HepG2 (cell line): Measurements from ENCODE around the gene SLC17A5. TPM values are rescaled to one million over a fixed set of nuclear protein-coding genes. Genes with fewer than 3 reads are reported as not detected.

Source experiments
- CCAR2 ChIP-seq: fragments of 200-400 bp; formaldehyde crosslinking; optimal IDR thresholded peaks from 2 replicates; pipeline ENCODE3; 2018; ENCODE audit warnings: low read depth, mild to moderate bottlenecking, low read length, moderate library complexity
- DNMT1 ChIP-seq: sonication (generic); formaldehyde crosslinking; IDR thresholded peaks from 2 replicates; pipeline ENCODE4 v1.5.1; 2020; ENCODE audit warnings: mild to moderate bottlenecking, missing genetic modification reagents
- KAT8 ChIP-seq: IDR thresholded peaks from 2 replicates; pipeline ENCODE4 v1.6.1; 2016; ENCODE audit warnings: missing genetic modification reagents, missing compliant biosample characterization
- POLR2G ChIP-seq: fragments of 200-400 bp; formaldehyde crosslinking; IDR thresholded peaks from 2 replicates; pipeline ENCODE4 v1.6.1; 2018; ENCODE audit warnings: mild to moderate bottlenecking, low read depth, low read length, moderate library complexity
- ZBTB34 ChIP-seq: sonication (generic); formaldehyde crosslinking; IDR thresholded peaks from 2 replicates; pipeline ENCODE4 v1.8.0; 2022; ENCODE audit warnings: mild to moderate bottlenecking, missing genetic modification reagents
- ZMYM2 ChIP-seq: sonication (generic); formaldehyde crosslinking; IDR thresholded peaks from 2 replicates; pipeline ENCODE4 v1.8.0; 2022; ENCODE audit warnings: mild to moderate bottlenecking, missing genetic modification reagents
- ZNF383 ChIP-seq: sonication (generic); formaldehyde crosslinking; IDR thresholded peaks from 2 replicates; pipeline ENCODE4 v1.4.0; 2020; ENCODE audit warnings: missing genetic modification reagents, mild to moderate bottlenecking, borderline replicate concordance
- ZNF567 ChIP-seq: sonication (generic); formaldehyde crosslinking; IDR thresholded peaks from 2 replicates; pipeline ENCODE4 v1.8.1; 2023; ENCODE audit warnings: mild to moderate bottlenecking, missing genetic modification reagents, borderline replicate concordance
- ZNF572 ChIP-seq: sonication (generic); formaldehyde crosslinking; IDR thresholded peaks from 2 replicates; pipeline ENCODE4 v1.5.1; 2020; ENCODE audit warnings: mild to moderate bottlenecking, missing genetic modification reagents
- ZNF605 ChIP-seq: sonication (generic); formaldehyde crosslinking; IDR thresholded peaks from 2 replicates; pipeline ENCODE4 v1.8.0; 2022; ENCODE audit warnings: mild to moderate bottlenecking, missing genetic modification reagents
- ZNF720 ChIP-seq: sonication (generic); formaldehyde crosslinking; IDR thresholded peaks from 2 replicates; pipeline ENCODE4 v1.4.0; 2020; ENCODE audit warnings: missing genetic modification reagents
- ZNF749 ChIP-seq: sonication (generic); formaldehyde crosslinking; IDR thresholded peaks from 2 replicates; pipeline ENCODE4 v1.8.0; 2022; ENCODE audit warnings: mild to moderate bottlenecking, missing genetic modification reagents, moderate library complexity, borderline replicate concordance
- polyA plus RNA-seq, 8 experiments: library from polyadenylated mRNA; depleted of rRNA in 3 of 8; stranded (reverse) in 7 of 8; unstranded in 1 of 8; fragments of >200 nt; fragmentation: Illumina TruSeq in 4 of 8; extraction: Trizol in 4 of 8; gene quantifications; 2 replicates each; pipeline versions ENCODE4 v1.2.1 to v1.2.3, GENCODE V29; 2011 to 2016; ENCODE audit warnings: low read depth in 4 of 8, missing spikeins in 1 of 8, mixed read lengths in 1 of 8; ENCODE audit not compliant: insufficient read depth in 1 of 8
- total RNA-seq, 5 experiments: library from RNA; depleted of rRNA; stranded (reverse); fragments of >200 nt; fragmentation: Illumina TruSeq; extraction: Trizol; gene quantifications; 2 replicates each; pipeline ENCODE4 v1.2.3, GENCODE V29; 2016; ENCODE audit warnings: low read depth in 1 of 5
- TF ChIP-seq, protein P1 (sequence below), 2 experiments: sonication (generic) in 1 of 2; formaldehyde crosslinking in 1 of 2; IDR thresholded peaks; 2 replicates each; pipeline versions ENCODE4 v1.4.0 to v1.6.1; 2018 to 2020; ENCODE audit warnings: missing genetic modification reagents in 2 of 2, borderline replicate concordance in 1 of 2, low read depth in 1 of 2, mild to moderate bottlenecking in 1 of 2, missing biosample characterization in 1 of 2
- TF ChIP-seq, protein P2 (sequence below): sonication (generic); formaldehyde crosslinking; conservative IDR thresholded peaks from 2 replicates; pipeline ENCODE4 v1.4.0; 2020; ENCODE audit warnings: missing genetic modification reagents
- TF ChIP-seq, protein P3 (sequence below): sonication (generic); formaldehyde crosslinking; IDR thresholded peaks from 2 replicates; pipeline ENCODE4 v1.9.0; 2021; ENCODE audit warnings: missing genetic modification reagents, mild to moderate bottlenecking, borderline replicate concordance
- TF ChIP-seq, protein P4 (sequence below): sonication (generic); formaldehyde crosslinking; IDR thresholded peaks from 2 replicates; pipeline ENCODE4 v1.4.0; 2020; ENCODE audit warnings: missing genetic modification reagents, low read depth, mild to moderate bottlenecking, borderline replicate concordance
- TF ChIP-seq, protein P5 (sequence below): sonication (generic); formaldehyde crosslinking; IDR thresholded peaks from 2 replicates; pipeline ENCODE4 v1.5.0; 2020; ENCODE audit warnings: mild to moderate bottlenecking, missing genetic modification reagents

SLC17A5 gene
- total and polyA plus RNA-seq, 2 of the 13 experiments (the other 11 are each of a cell fraction or from before 2014, with no cell fraction given), result 18.3 to 20.5 TPM

- TF ChIP-seq, protein P1, sequence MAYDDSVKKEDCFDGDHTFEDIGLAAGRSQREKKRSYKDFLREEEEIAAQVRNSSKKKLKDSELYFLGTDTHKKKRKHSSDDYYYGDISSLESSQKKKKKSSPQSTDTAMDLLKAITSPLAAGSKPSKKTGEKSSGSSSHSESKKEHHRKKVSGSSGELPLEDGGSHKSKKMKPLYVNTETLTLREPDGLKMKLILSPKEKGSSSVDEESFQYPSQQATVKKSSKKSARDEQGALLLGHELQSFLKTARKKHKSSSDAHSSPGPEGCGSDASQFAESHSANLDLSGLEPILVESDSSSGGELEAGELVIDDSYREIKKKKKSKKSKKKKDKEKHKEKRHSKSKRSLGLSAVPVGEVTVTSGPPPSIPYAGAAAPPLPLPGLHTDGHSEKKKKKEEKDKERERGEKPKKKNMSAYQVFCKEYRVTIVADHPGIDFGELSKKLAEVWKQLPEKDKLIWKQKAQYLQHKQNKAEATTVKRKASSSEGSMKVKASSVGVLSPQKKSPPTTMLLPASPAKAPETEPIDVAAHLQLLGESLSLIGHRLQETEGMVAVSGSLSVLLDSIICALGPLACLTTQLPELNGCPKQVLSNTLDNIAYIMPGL (CRISPR knock-in tag; IDR thresholded peaks at IDR 0.05; ENCODE audit: borderline replicate concordance in 1 of 2, low read depth in 1 of 2), result peak; percentile 61 to 64
- TF ChIP-seq ZBTB34 (CRISPR knock-in tag), result no peak
- TF ChIP-seq ZNF720 (CRISPR knock-in tag), result no peak
- TF ChIP-seq CCAR2, result no peak
- TF ChIP-seq, protein P2, sequence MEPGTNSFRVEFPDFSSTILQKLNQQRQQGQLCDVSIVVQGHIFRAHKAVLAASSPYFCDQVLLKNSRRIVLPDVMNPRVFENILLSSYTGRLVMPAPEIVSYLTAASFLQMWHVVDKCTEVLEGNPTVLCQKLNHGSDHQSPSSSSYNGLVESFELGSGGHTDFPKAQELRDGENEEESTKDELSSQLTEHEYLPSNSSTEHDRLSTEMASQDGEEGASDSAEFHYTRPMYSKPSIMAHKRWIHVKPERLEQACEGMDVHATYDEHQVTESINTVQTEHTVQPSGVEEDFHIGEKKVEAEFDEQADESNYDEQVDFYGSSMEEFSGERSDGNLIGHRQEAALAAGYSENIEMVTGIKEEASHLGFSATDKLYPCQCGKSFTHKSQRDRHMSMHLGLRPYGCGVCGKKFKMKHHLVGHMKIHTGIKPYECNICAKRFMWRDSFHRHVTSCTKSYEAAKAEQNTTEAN (CRISPR knock-in tag), result peak; percentile 37; the same call in 1 of the 2 replicates
- peak; percentile 75 for TF ChIP-seq ZMYM2 (CRISPR knock-in tag)
- TF ChIP-seq, protein P3, sequence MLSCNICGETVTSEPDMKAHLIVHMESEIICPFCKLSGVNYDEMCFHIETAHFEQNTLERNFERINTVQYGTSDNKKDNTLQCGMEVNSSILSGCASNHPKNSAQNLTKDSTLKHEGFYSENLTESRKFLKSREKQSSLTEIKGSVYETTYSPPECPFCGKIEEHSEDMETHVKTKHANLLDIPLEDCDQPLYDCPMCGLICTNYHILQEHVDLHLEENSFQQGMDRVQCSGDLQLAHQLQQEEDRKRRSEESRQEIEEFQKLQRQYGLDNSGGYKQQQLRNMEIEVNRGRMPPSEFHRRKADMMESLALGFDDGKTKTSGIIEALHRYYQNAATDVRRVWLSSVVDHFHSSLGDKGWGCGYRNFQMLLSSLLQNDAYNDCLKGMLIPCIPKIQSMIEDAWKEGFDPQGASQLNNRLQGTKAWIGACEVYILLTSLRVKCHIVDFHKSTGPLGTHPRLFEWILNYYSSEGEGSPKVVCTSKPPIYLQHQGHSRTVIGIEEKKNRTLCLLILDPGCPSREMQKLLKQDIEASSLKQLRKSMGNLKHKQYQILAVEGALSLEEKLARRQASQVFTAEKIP (CRISPR knock-in tag), result no peak
- TF ChIP-seq, protein P4, sequence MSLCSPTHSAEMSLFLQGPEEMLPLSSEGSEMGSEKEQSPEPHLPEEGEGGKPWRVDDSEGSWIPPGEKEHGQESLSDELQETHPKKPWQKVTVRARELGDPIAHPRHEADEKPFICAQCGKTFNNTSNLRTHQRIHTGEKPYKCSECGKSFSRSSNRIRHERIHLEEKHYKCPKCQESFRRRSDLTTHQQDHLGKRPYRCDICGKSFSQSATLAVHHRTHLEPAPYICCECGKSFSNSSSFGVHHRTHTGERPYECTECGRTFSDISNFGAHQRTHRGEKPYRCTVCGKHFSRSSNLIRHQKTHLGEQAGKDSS (CRISPR knock-in tag), result 0 out of 2 replicates have a peak, but pooled peaks have one; percentile 22
- TF ChIP-seq ZNF605, result peak; percentile 61; the same call in 1 of the 2 replicates
- TF ChIP-seq ZNF383 (CRISPR knock-in tag), result no peak
- TF ChIP-seq POLR2G, result peak; percentile 91
- TF ChIP-seq ZNF567 (CRISPR knock-in tag), result peak; percentile 65; the same call in 1 of the 2 replicates
- TF ChIP-seq, protein P5, sequence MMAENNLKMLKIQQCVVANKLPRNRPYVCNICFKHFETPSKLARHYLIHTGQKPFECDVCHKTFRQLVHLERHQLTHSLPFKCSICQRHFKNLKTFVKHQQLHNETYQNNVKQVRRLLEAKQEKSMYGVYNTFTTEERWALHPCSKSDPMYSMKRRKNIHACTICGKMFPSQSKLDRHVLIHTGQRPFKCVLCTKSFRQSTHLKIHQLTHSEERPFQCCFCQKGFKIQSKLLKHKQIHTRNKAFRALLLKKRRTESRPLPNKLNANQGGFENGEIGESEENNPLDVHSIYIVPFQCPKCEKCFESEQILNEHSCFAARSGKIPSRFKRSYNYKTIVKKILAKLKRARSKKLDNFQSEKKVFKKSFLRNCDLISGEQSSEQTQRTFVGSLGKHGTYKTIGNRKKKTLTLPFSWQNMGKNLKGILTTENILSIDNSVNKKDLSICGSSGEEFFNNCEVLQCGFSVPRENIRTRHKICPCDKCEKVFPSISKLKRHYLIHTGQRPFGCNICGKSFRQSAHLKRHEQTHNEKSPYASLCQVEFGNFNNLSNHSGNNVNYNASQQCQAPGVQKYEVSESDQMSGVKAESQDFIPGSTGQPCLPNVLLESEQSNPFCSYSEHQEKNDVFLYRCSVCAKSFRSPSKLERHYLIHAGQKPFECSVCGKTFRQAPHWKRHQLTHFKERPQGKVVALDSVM (CRISPR knock-in tag), result peak; percentile 31; the same call in 1 of the 2 replicates
- TF ChIP-seq ZNF749 (CRISPR knock-in tag), result peak; percentile 84; the same call in 1 of the 2 replicates
- TF ChIP-seq DNMT1 (CRISPR knock-in tag), result 0 out of 2 replicates have a peak, but pooled peaks have one; percentile 55
- no peak for TF ChIP-seq ZNF572 (CRISPR knock-in tag)
- TF ChIP-seq KAT8 (CRISPR knock-in tag), result peak; percentile 76
Observed at GRCh38 chr6:73653571-73654424, at the start of gene SLC17A5 (continued).
